Mucosa of descending colon (tissue), 3 donors: ENCODE data around the gene CCDC183. TPM values are rescaled to one million over a fixed set of nuclear protein-coding genes. Genes with fewer than 3 reads are reported as not detected.
A peak's percentile ranks its signal among the peaks of the same experiment; 100 is the strongest.
"Not testable (repeated sequence)": the region's sequence is repeated elsewhere in the genome, so short reads cannot be mapped to it uniquely, and the experiment has no call there.

Experiments used
- ATAC-seq: fragments of 200-7000 bp; cut with Tn5 transposase; one replicate; pipeline ENCODE4 v1.9.1; 2020; ENCODE audit warnings: mild to moderate bottlenecking, moderate library complexity
- DNase-seq, 3 donors: peaks; one replicate each; pipeline ENCODE4 v3.0.0-alpha.2; 2020
- H3K36me3 ChIP-seq: fragments of 200-600 bp; one replicate; pipeline ENCODE4 v1.8.0; 2021; ENCODE audit warnings: low read depth, mild to moderate bottlenecking
- H3K4me1 ChIP-seq: fragments of 200-600 bp; one replicate; pipeline ENCODE4 v1.8.0; 2021; ENCODE audit warnings: low read depth, mild to moderate bottlenecking
- H3K4me3 ChIP-seq: fragments of 200-600 bp; one replicate; pipeline ENCODE4 v1.8.0; 2021; ENCODE audit warnings: mild to moderate bottlenecking
- H3K9me3 ChIP-seq: fragments of 200-600 bp; one replicate; pipeline ENCODE4 v1.8.0; 2021; ENCODE audit warnings: mild to moderate bottlenecking
- CTCF ChIP-seq: fragments of 200-600 bp; IDR thresholded peaks from one replicate; pipeline ENCODE4 v1.8.0; 2022; ENCODE audit warnings: antibody characterized with exemption, mild to moderate bottlenecking
- intact Hi-C, 2 donors: fragments of 100-400 bp; cut with DNase I in 1 of 2; cut with micrococcal nuclease in 1 of 2; formaldehyde crosslinking; loops; one replicate each; pipeline versions ENCODE4 v1.11.0 to v1.11.1; 2022; cut with DNase I, micrococcal nuclease
- total RNA-seq, 3 donors: library from RNA; stranded (reverse); fragmentation: NEBNext Ultra II Directional in 2 of 3; extraction: Animal tissue kit (Norgen Biotek cat#: 25700) in 2 of 3; gene quantifications; one replicate each; pipeline versions ENCODE4 v1.2.1 to v1.2.4, GENCODE V29; 2021 to 2023
- donor health status: DM: no; HTN: no; CAD: no; lungs with moderate emphysema.
- donor health status: DM: no; HTN: no; CAD: no.
- donor health status: DM: no; HTN: yes; CAD: no.

CCDC183 gene
- total RNA-seq, 3 donors from 2014 or later = 4.0 to 38.0 (median 7.0) TPM

GRCh38 chr9:136784997-136785361 is 11.2 kb upstream of the CCDC183 start:
- DNase-seq (no peak), ATAC-seq (peak; percentile 58)
- Histone ChIP-seq H3K4me1 (peaks cover 19% of the 10 kb centered on the region), H3K4me3 (no peak overlapping the region), H3K9me3 (no peaks in the 10 kb centered on the region), H3K36me3 (no peaks in the 10 kb centered on the region)
- intact Hi-C loops = loop anchor here (5.0 kb wide), 2 partner anchors 242 to 247 kb away; partner anchors contain the start of genes ABCA2 (in 1 of the 2) and FUT7 (in 1 of the 2)
- TF ChIP-seq CTCF = no peak

GRCh38 chr9:136785565-136786355 is 10.4 kb upstream of the CCDC183 start:
- intact Hi-C loops = loop anchor here in 1 of 2 donors (5.0 kb wide), 1 partner anchor 242 kb away; the partner anchor contains the start of gene ABCA2
- H3K9me3 ChIP-seq, DNase-seq, H3K36me3 ChIP-seq, H3K4me3 ChIP-seq: not testable (repeated sequence)
- H3K4me1 ChIP-seq = peaks cover 26% of the 10 kb centered on the region
- ATAC-seq = peak; percentile 44

GRCh38 chr9:136786451-136786850 is 9.7 kb upstream of the CCDC183 start:
- ATAC-seq = no peak
- Histone ChIP-seq H3K4me1 (peaks cover 26% of the 10 kb centered on the region), H3K4me3 (no peak overlapping the region), H3K9me3 (no peaks in the 10 kb centered on the region), H3K36me3 (peaks cover 3% of the 10 kb centered on the region)
- intact Hi-C loops = loop anchor here in 1 of 2 donors (5.0 kb wide), 1 partner anchor 241 kb away; the partner anchor contains the start of gene ABCA2
- no peak for DNase-seq
- no peak for TF ChIP-seq CTCF

GRCh38 chr9:136786983-136787382 is 9.2 kb upstream of the CCDC183 start:
- not testable (repeated sequence) for H3K9me3 ChIP-seq, ATAC-seq, H3K36me3 ChIP-seq, H3K4me3 ChIP-seq
- peak in 1 of 3 donors; percentile 69 for DNase-seq
- intact Hi-C loops = loop anchor here in 1 of 2 donors (5.0 kb wide), 1 partner anchor 240 kb away; the partner anchor contains the start of gene ABCA2
- H3K4me1 ChIP-seq = peaks cover 31% of the 10 kb centered on the region

- peak; percentile 56 for TF ChIP-seq CTCF
- intact Hi-C loops = loop anchor here in 1 of 2 donors (5.0 kb wide), 1 partner anchor 239 kb away; the partner anchor contains the start of gene ABCA2
- ATAC-seq (peak; percentile 13), DNase-seq (peak; percentile 76 to 88 (median 80))
- H3K4me1 ChIP-seq = peaks cover 38% of the 10 kb centered on the region
- no peak overlapping the region for H3K4me3 ChIP-seq
- peaks cover 3% of the 10 kb centered on the region for H3K36me3 ChIP-seq
- no peaks in the 10 kb centered on the region for H3K9me3 ChIP-seq
Observed at GRCh38 chr9:136787690-136788400, 8.3 kb upstream of the CCDC183 start.

- H3K36me3 ChIP-seq, H3K9me3 ChIP-seq, ATAC-seq, H3K4me3 ChIP-seq: not testable (repeated sequence)
- peak; percentile 55 to 75 (median 62) for DNase-seq
- intact Hi-C loops = loop anchor here in 1 of 2 donors (5.0 kb wide), 1 partner anchor 238 kb away; the partner anchor contains the start of gene ABCA2
- peaks cover 46% of the 10 kb centered on the region for H3K4me1 ChIP-seq
Observed at GRCh38 chr9:136788644-136789522, 7.3 kb upstream of the CCDC183 start.
